D721Med (cell line): ENCODE results near the gene ARFGEF2.
A peak's percentile ranks its signal among the peaks of the same experiment; 100 is the strongest.

Source experiments
- DNase-seq: peaks from one replicate; pipeline ENCODE4 v3.0.0; 2011; ENCODE audit warnings: low spot score; ENCODE audit not compliant: insufficient read length
- FAIRE-seq: peaks from 2 replicates; lab custom pipeline; 2011; peaks lifted over from hg19 to GRCh38; lab: Jason Lieb, UNC
- TF ChIP-seq, protein P1 (sequence below): IDR thresholded peaks from 2 replicates; pipeline ENCODE4 v1.5.1; 2012; ENCODE audit warnings: mild to moderate bottlenecking, control low read depth; ENCODE audit not compliant: insufficient read depth; ENCODE audit errors: missing control alignments

ARFGEF2 gene

DNA sequence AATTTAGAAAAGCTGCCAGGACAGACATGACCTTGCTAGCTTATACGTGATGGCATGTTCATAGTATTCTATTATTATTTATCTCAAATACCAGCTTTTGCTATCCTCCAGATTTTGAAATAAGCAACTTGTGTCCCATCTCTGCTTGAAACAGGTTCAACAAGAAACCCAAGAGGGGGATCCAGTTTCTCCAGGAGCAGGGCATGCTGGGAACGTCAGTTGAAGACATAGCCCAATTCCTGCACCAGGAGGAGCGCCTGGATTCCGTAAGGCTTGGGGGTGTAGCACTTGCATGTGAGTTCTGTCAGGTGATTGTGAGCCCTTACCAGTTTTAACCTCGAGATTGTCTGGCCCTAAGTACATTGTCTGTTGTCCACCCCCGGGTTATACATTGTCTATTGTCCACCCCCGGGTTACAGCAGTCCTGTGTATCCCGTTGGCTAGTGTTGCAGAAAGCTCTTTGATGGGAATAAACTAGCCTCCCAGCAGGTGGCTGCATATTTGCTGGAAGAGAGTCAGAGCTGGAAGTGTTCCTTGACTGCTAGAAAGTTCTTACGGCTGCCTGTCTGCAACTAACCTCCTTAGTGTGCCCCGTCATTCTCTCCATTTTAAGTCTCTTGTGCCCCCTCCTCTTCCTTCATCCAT, 63.2 kb downstream of the ARFGEF2 start:
- FAIRE-seq (no peak), DNase-seq (no peak)
- TF ChIP-seq, protein P1, sequence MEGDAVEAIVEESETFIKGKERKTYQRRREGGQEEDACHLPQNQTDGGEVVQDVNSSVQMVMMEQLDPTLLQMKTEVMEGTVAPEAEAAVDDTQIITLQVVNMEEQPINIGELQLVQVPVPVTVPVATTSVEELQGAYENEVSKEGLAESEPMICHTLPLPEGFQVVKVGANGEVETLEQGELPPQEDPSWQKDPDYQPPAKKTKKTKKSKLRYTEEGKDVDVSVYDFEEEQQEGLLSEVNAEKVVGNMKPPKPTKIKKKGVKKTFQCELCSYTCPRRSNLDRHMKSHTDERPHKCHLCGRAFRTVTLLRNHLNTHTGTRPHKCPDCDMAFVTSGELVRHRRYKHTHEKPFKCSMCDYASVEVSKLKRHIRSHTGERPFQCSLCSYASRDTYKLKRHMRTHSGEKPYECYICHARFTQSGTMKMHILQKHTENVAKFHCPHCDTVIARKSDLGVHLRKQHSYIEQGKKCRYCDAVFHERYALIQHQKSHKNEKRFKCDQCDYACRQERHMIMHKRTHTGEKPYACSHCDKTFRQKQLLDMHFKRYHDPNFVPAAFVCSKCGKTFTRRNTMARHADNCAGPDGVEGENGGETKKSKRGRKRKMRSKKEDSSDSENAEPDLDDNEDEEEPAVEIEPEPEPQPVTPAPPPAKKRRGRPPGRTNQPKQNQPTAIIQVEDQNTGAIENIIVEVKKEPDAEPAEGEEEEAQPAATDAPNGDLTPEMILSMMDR = no peak

DNA sequence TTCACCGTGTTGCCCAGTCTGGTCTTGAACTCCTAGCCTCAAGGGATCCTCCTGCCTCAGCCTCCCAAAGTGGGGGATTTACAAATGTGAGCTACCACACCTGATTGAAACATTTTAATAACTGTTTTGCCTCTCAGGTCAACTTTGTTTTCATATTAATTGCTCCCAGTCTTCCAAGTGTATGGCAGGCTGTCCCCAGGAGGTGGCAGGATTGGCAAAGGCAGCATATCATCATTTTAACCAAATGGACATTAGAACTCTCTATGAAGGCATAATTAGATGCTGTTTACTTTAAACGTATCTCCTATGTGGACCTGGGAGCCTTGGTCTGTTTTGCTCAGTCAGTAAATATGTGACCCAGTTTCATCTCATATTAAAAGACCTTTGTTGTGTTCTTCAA, 65.4 kb downstream of the ARFGEF2 start:
- DNase-seq = no peak
- no peak for FAIRE-seq
- TF ChIP-seq, protein P1 = peak; percentile 39

DNA sequence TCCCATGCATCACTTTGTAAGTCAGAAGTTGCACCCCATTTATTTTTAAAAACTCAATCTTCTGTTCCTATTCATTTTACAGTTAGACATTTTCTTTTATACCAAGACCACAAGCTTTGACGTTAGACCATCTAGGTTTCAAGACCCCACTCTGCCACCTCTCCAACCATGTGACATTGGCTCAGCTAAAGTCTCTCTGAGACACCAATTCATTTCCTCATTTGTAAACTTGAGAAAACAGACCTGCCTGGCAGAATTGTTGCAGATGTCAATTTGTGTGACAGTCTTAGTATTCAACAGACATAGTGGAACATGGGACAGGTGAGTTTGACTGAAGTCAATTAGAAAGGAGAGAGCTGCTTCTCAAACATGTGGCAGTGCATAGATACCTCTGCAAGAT, 69.0 kb downstream of the ARFGEF2 start:
- TF ChIP-seq, protein P1 = no peak
- FAIRE-seq (no peak), DNase-seq (no peak)

DNA sequence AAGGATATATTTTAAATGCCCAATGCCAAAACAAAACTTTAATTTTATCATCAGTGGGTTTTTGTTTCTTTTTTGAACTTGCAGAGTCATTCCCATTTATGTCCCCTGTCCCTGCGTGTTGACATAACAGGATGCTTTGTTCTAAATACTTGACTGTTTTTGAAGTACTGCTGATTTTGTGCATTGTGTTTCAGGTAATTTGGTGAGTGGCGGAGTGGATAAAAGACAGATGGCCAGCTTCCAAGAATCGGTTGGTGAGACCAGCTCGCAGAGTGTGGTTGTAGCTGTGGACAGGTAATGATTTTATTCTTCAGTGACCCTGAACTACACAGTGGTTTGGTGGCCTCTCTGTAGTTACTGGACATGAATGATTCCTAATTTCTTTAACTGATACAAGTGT, 74.1 kb downstream of the ARFGEF2 start:
- FAIRE-seq (no peak), DNase-seq (no peak)
- TF ChIP-seq, protein P1 = no peak

GRCh38 chr20:48999890-49000870, 78.7 kb downstream of the ARFGEF2 start:
- TF ChIP-seq, protein P1 = no peak
- FAIRE-seq (no peak), DNase-seq (no peak)

- TF ChIP-seq, protein P1 = no peak
Measured at GRCh38 chr20:49001741-49002140, 80.2 kb downstream of the ARFGEF2 start.

More at GRCh38 chr20:49001741-49002140, 80.2 kb downstream of the ARFGEF2 start:
- no peak for FAIRE-seq
- no peak for DNase-seq
